Endothelial cell of umbilical vein (primary cell): ENCODE results near the gene STRA6. TPM values are rescaled to one million over a fixed set of nuclear protein-coding genes. Genes with fewer than 3 reads are reported as not detected.

Experiments
- BruUV-seq: library from RNA; stranded (reverse); fragments of 400-500 nt; replicated peaks from 2 replicates; lab custom pipeline; 2021; lab: Mats Ljungman, UMichigan
- CTCF ChIA-PET: fragments of 300-600, 350-600 bp; sonication (Branson Sonifier 250); formaldehyde crosslinking; loops from one replicate; lab custom pipeline; 2021; ENCODE audit warnings: antibody characterized with exemption, inconsistent platforms; lab: Charles Lee
- POLR2A ChIA-PET: fragments of 300-600, 350-600 bp; sonication (Branson Sonifier 250); formaldehyde crosslinking; loops from one replicate; lab custom pipeline; 2021; ENCODE audit warnings: antibody characterized with exemption, inconsistent platforms; lab: Charles Lee
- DNase-seq: peaks from one replicate; pipeline ENCODE4 v3.0.0-alpha.2; 2011; ENCODE audit warnings: low read depth, low spot score
- FAIRE-seq: peaks from 2 replicates; lab custom pipeline; 2011; peaks lifted over from hg19 to GRCh38; lab: Jason Lieb, UNC
- H2AFZ ChIP-seq: 2 replicates; pipeline ENCODE4 v1.6.0; 2012; ENCODE audit warnings: low read depth, low read length, control low read depth, inconsistent platforms
- H3K27ac ChIP-seq: 2 replicates; pipeline ENCODE4 v1.5.1; 2011; ENCODE audit warnings: low read depth, mild to moderate bottlenecking, control low read depth, low read length, moderate library complexity; ENCODE audit not compliant: insufficient read depth
- H3K27me3 ChIP-seq, 2 experiments: 2 replicates each; pipeline versions ENCODE4 v1.6.0 to v1.6.1; 2011; ENCODE audit warnings: low read length in 2 of 2, mixed read lengths in 1 of 2; ENCODE audit not compliant: control insufficient read depth in 2 of 2, insufficient read depth in 2 of 2
- H3K36me3 ChIP-seq, 2 experiments: 2 replicates in 1 of 2; 3 replicates in 1 of 2; pipeline ENCODE4 v1.5.1; 2011; ENCODE audit warnings: low read length in 2 of 2, mild to moderate bottlenecking in 1 of 2, moderate library complexity in 1 of 2; ENCODE audit not compliant: control insufficient read depth in 2 of 2, insufficient read depth in 2 of 2; ENCODE audit errors: extremely low read depth in 1 of 2
- H3K4me1 ChIP-seq: 3 replicates; pipeline ENCODE4 v1.5.1; 2011; ENCODE audit warnings: mild to moderate bottlenecking, low read length; ENCODE audit not compliant: control insufficient read depth, insufficient read depth; ENCODE audit errors: extremely low read depth
- H3K4me2 ChIP-seq: 2 replicates; pipeline ENCODE4 v1.6.1; 2011; ENCODE audit warnings: low read length, control low read depth, mixed read lengths; ENCODE audit not compliant: insufficient read depth
- H3K4me3 ChIP-seq, 3 experiments: fragments of 200-600 bp in 1 of 3; sonication (generic), shearing (Covaris generic) in 1 of 3; replicated peaks in 1 of 3; 2 replicates each; pipeline ENCODE4 v1.5.1; 2011 to 2016; ENCODE audit warnings: control low read depth in 3 of 3, low read length in 3 of 3, mild to moderate bottlenecking in 2 of 3, inconsistent platforms in 1 of 3, low read depth in 1 of 3, moderate library complexity in 1 of 3; ENCODE audit not compliant: insufficient read depth in 1 of 3
- H3K79me2 ChIP-seq: 2 replicates; pipeline ENCODE4 v1.6.0; 2012; ENCODE audit warnings: low read length, inconsistent platforms; ENCODE audit not compliant: control insufficient read depth, insufficient read depth
- H3K9ac ChIP-seq: replicated peaks from 2 replicates; pipeline ENCODE3; 2011; ENCODE audit warnings: low read length, control low read depth; ENCODE audit not compliant: insufficient read depth; ENCODE audit errors: extremely low read depth
- H3K9me1 ChIP-seq: replicated peaks from 3 replicates; pipeline ENCODE4 v1.6.0; 2011; ENCODE audit warnings: mild to moderate bottlenecking, low read length; ENCODE audit not compliant: control insufficient read depth, insufficient read depth; ENCODE audit errors: extremely low read depth
- H3K9me3 ChIP-seq: replicated peaks from 2 replicates; pipeline ENCODE4 v1.5.1; 2012; ENCODE audit warnings: low read length, inconsistent platforms; ENCODE audit not compliant: control insufficient read depth, insufficient read depth
- H4K20me1 ChIP-seq: replicated peaks from 2 replicates; pipeline ENCODE3; 2011; ENCODE audit warnings: mild to moderate bottlenecking, low read length; ENCODE audit not compliant: control insufficient read depth, insufficient read depth; ENCODE audit errors: extremely low read depth
- JUN ChIP-seq: IDR thresholded peaks from 2 replicates; pipeline ENCODE4 v1.6.1; 2011; ENCODE audit warnings: borderline replicate concordance, low read depth; ENCODE audit not compliant: insufficient read length, insufficient read depth
- MYC ChIP-seq: IDR thresholded peaks from one replicate; pipeline ENCODE4 v1.6.1; 2011; ENCODE audit warnings: mild to moderate bottlenecking, low read depth, low read length
- POLR2A ChIP-seq: IDR thresholded peaks from 2 replicates; pipeline ENCODE4 v1.6.1; 2012; ENCODE audit warnings: low read depth, mild to moderate bottlenecking, control low read depth, low read length
- POLR2AphosphoS5 ChIP-seq: IDR thresholded peaks from 2 replicates; pipeline ENCODE4 v1.6.1; 2012; ENCODE audit warnings: low read depth, mild to moderate bottlenecking, control low read depth, low read length, moderate library complexity; ENCODE audit not compliant: insufficient read depth
- dilution Hi-C: fragments of 300-500 bp; cut with MboI; formaldehyde crosslinking; loops from one replicate; pipeline ENCODE4 v1.15.0; 2019; ENCODE audit warnings: low sequenced_read_pairs; ENCODE audit not compliant: extremely low pct_ligation_motif_present
- intact Hi-C: fragments of 100-400 bp; cut with micrococcal nuclease; formaldehyde crosslinking; loops from one replicate; pipeline ENCODE4 v1.10.0; 2022
- polyA plus RNA-seq, 4 experiments: library from polyadenylated mRNA; depleted of rRNA in 3 of 4; stranded (reverse) in 3 of 4; unstranded in 1 of 4; fragments of >200 nt; gene quantifications; 2 replicates each; pipeline versions ENCODE4 v1.2.1 to v1.2.3, GENCODE V29; 2011 to 2012; ENCODE audit warnings: missing spikeins in 1 of 4
- total RNA-seq: library from RNA; stranded (reverse); gene quantifications from 2 replicates; pipeline ENCODE4 v1.2.3, GENCODE V29; 2021
- TF ChIP-seq, protein P1 (sequence below): IDR thresholded peaks from 2 replicates; pipeline ENCODE4 v1.6.1; 2011; ENCODE audit not compliant: insufficient read depth, insufficient read length
- TF ChIP-seq, protein P2 (sequence below), 2 donors: IDR thresholded peaks; 1 replicate in 1 of 2; 2 replicates in 1 of 2; pipeline ENCODE4 v1.5.1; 2011; ENCODE audit warnings: low read length in 2 of 2, mild to moderate bottlenecking in 2 of 2, moderate library complexity in 2 of 2, control low read depth in 1 of 2, inconsistent platforms in 1 of 2, low read depth in 1 of 2; ENCODE audit not compliant: insufficient read depth in 1 of 2; ENCODE audit errors: extremely low read depth in 1 of 2

STRA6 gene
- total and polyA plus RNA-seq, 2 donors (not counting 3 experiments of a cell fraction or from before 2014, with no cell fraction given): not detected

- dilution Hi-C loops (no loop called here), intact Hi-C loops (loop anchor here (10.0 kb wide), 1 partner anchor 518 kb away; the partner anchor contains the start of gene CYP1A2)
- no peak for DNase-seq
- ChIA-PET POLR2A (no interaction called here), CTCF (no interaction called here)
- Histone ChIP-seq H2AFZ (no peak overlapping the region), H3K4me2 (no peak overlapping the region), H3K79me2 (no peaks in the 10 kb centered on the region), H3K4me3 (no peak overlapping the region), H3K27me3 (peaks cover 14 to 15% of the 10 kb centered on the region in 2 experiments), H3K9ac (no peak overlapping the region), H4K20me1 (no peaks in the 10 kb centered on the region), H3K27ac (no peak overlapping the region), H3K9me1 (no peaks in the 10 kb centered on the region), H3K9me3 (no peaks in the 10 kb centered on the region), H3K4me1 (no peaks in the 10 kb centered on the region), H3K36me3 (no peaks in the 10 kb centered on the region)
- TF ChIP-seq POLR2A: no peak
- no peak for FAIRE-seq
- BruUV-seq: no TSS peak
Observed at GRCh38 chr15:74226761-74227540, 24.4 kb upstream of the STRA6 start.

DNA sequence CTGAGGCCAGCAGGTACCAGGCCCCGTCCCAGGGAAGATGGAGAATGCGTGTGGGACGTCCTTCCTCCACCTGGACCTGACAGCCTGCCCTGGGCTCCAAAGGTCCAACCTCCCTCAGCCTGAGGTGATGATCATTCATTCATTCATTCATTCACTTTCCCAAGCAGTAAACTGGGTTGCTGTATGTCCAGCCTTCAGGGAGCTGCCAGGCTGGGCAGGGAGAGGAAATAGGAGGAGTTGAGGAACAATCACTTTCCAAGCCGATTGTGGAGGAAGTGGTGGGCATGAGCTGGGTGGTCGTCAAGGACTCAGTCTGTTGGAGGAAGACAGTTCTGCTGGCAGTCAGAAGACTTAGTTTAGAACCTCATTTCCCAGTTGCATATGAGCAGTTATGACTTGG lies 23.3 kb upstream of the STRA6 start:
- intact Hi-C loops: loop anchor here (10.0 kb wide), 1 partner anchor 519 kb away; the partner anchor contains the start of gene CYP1A2
- Histone ChIP-seq H3K36me3 (no peaks in the 10 kb centered on the region), H3K4me2 (no peak overlapping the region), H3K27me3 (peaks cover 15 to 21% of the 10 kb centered on the region in 2 experiments), H2AFZ (no peak overlapping the region), H3K9ac (no peak overlapping the region), H4K20me1 (no peaks in the 10 kb centered on the region), H3K4me1 (no peaks in the 10 kb centered on the region), H3K9me1 (no peaks in the 10 kb centered on the region), H3K27ac (no peak overlapping the region), H3K79me2 (no peaks in the 10 kb centered on the region), H3K4me3 (no peak overlapping the region), H3K9me3 (no peaks in the 10 kb centered on the region)
- no TSS peak for BruUV-seq
- POLR2A ChIA-PET: no interaction called here
- CTCF ChIA-PET: no interaction called here
- DNase-seq (no peak), FAIRE-seq (no peak)
- dilution Hi-C loops: no loop called here
- no peak for TF ChIP-seq MYC
- TF ChIP-seq POLR2AphosphoS5: no peak
- TF ChIP-seq JUN: no peak
- TF ChIP-seq, protein P1, sequence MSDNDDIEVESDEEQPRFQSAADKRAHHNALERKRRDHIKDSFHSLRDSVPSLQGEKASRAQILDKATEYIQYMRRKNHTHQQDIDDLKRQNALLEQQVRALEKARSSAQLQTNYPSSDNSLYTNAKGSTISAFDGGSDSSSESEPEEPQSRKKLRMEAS: no peak
- TF ChIP-seq, protein P2, sequence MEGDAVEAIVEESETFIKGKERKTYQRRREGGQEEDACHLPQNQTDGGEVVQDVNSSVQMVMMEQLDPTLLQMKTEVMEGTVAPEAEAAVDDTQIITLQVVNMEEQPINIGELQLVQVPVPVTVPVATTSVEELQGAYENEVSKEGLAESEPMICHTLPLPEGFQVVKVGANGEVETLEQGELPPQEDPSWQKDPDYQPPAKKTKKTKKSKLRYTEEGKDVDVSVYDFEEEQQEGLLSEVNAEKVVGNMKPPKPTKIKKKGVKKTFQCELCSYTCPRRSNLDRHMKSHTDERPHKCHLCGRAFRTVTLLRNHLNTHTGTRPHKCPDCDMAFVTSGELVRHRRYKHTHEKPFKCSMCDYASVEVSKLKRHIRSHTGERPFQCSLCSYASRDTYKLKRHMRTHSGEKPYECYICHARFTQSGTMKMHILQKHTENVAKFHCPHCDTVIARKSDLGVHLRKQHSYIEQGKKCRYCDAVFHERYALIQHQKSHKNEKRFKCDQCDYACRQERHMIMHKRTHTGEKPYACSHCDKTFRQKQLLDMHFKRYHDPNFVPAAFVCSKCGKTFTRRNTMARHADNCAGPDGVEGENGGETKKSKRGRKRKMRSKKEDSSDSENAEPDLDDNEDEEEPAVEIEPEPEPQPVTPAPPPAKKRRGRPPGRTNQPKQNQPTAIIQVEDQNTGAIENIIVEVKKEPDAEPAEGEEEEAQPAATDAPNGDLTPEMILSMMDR (IDR thresholded peaks at IDR 0.05; ENCODE audit: extremely low read depth in 1 of 2, insufficient read depth in 1 of 2, low read depth in 1 of 2, low read length in 2 of 2): no peak
